ENCODE results near the gene CCDC92B. TPM values are rescaled to one million over a fixed set of nuclear protein-coding genes. Genes with fewer than 3 reads are reported as not detected.

The CCDC92B gene
- polyA plus RNA-seq, 1 donor from 2014 or later, result 0.32 TPM

DNA sequence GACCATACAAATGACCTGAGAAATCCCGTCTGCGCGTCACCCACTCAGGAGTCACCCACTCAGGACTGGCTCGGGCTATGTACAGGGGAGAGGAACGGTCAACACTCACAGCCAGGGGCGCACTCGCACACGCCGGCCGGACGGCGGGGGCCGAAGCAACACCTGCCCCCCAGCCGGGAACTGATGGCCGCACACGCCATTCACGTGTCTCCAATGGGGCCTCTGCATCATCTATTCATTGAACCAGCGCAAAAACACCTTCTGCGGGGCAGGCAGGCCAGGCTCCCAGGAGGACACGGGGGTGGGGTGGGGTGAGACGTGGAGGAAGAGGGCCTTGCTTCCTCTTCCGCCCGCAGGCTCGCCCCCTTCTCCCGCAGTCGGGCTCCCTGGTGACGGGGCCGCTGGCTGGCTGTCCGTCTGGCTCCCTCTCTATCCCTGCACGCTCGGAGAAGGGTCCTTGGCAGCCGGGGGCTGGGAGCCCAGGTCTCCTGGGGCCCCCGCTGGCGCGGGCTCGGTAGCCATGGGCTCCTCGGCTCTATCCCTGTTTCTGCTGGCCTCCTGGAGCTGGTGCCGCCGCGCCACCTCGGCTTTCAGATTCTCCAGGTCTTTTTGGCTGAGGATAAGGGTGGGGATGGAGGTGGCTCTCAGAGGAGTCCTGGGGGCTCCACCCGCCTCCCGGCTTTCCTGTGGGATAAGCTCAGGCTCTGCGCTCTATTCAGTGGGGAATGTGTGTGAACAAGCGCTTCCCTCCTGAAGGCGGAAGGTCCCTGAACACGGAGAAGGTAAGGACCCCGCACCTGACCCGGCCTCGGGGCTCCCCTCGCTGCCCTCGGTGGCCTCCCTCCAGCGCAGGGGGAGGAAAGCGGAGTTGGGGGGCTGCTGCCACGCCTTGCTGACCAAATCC, 59.0 kb downstream of the CCDC92B start:
- no peak overlapping the region for H3K4me3 ChIP-seq (ENCODE audit: low read length)
- no peaks in the 10 kb centered on the region for H3K9me2 ChIP-seq (ENCODE audit: insufficient read depth, low read length)
- H3K36me3 ChIP-seq (ENCODE audit: insufficient read depth, low read length), result no peaks in the 10 kb centered on the region
- H3K79me2 ChIP-seq (replicated peaks; ENCODE audit: insufficient read depth, low read length), result no peaks in the 10 kb centered on the region
- TF ChIP-seq TAF1 (IDR thresholded peaks at IDR 0.05; ENCODE audit: low read depth), result no peak
- no peak for TF ChIP-seq EP300 (conservative IDR thresholded peaks at IDR 0.05; ENCODE audit: poor library complexity, severe bottlenecking)
- TF ChIP-seq, protein P1, sequence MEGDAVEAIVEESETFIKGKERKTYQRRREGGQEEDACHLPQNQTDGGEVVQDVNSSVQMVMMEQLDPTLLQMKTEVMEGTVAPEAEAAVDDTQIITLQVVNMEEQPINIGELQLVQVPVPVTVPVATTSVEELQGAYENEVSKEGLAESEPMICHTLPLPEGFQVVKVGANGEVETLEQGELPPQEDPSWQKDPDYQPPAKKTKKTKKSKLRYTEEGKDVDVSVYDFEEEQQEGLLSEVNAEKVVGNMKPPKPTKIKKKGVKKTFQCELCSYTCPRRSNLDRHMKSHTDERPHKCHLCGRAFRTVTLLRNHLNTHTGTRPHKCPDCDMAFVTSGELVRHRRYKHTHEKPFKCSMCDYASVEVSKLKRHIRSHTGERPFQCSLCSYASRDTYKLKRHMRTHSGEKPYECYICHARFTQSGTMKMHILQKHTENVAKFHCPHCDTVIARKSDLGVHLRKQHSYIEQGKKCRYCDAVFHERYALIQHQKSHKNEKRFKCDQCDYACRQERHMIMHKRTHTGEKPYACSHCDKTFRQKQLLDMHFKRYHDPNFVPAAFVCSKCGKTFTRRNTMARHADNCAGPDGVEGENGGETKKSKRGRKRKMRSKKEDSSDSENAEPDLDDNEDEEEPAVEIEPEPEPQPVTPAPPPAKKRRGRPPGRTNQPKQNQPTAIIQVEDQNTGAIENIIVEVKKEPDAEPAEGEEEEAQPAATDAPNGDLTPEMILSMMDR (IDR thresholded peaks at IDR 0.05; ENCODE audit: poor library complexity, severe bottlenecking), result no peak
- TF ChIP-seq RAD21 (conservative IDR thresholded peaks at IDR 0.05), result no peak
- TF ChIP-seq, protein P2, sequence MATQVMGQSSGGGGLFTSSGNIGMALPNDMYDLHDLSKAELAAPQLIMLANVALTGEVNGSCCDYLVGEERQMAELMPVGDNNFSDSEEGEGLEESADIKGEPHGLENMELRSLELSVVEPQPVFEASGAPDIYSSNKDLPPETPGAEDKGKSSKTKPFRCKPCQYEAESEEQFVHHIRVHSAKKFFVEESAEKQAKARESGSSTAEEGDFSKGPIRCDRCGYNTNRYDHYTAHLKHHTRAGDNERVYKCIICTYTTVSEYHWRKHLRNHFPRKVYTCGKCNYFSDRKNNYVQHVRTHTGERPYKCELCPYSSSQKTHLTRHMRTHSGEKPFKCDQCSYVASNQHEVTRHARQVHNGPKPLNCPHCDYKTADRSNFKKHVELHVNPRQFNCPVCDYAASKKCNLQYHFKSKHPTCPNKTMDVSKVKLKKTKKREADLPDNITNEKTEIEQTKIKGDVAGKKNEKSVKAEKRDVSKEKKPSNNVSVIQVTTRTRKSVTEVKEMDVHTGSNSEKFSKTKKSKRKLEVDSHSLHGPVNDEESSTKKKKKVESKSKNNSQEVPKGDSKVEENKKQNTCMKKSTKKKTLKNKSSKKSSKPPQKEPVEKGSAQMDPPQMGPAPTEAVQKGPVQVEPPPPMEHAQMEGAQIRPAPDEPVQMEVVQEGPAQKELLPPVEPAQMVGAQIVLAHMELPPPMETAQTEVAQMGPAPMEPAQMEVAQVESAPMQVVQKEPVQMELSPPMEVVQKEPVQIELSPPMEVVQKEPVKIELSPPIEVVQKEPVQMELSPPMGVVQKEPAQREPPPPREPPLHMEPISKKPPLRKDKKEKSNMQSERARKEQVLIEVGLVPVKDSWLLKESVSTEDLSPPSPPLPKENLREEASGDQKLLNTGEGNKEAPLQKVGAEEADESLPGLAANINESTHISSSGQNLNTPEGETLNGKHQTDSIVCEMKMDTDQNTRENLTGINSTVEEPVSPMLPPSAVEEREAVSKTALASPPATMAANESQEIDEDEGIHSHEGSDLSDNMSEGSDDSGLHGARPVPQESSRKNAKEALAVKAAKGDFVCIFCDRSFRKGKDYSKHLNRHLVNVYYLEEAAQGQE (IDR thresholded peaks at IDR 0.05; ENCODE audit: borderline replicate concordance), result no peak
- TF ChIP-seq POLR2AphosphoS5 (IDR thresholded peaks at IDR 0.05), result no peak
- no peak for TF ChIP-seq MXI1 (conservative IDR thresholded peaks at IDR 0.05; ENCODE audit: poor library complexity, severe bottlenecking)
- no peak for TF ChIP-seq SMC3 (conservative IDR thresholded peaks at IDR 0.05; ENCODE audit: poor library complexity)
- TF ChIP-seq EZH2 (IDR thresholded peaks at IDR 0.05; ENCODE audit: borderline replicate concordance, insufficient read depth, low read length, poor library complexity, severe bottlenecking), result no peak
- no peak overlapping the region for H2AFZ ChIP-seq (ENCODE audit: low read depth, low read length)
- no peaks in the 10 kb centered on the region for H4K20me1 ChIP-seq (ENCODE audit: insufficient read depth)
- no peaks in the 10 kb centered on the region for H3K9me3 ChIP-seq (ENCODE audit: low read length)
- no peaks in the 10 kb centered on the region for H3K27me3 ChIP-seq (ENCODE audit: insufficient read depth, low read depth, low read length)
- no peak overlapping the region for H3K27ac ChIP-seq (ENCODE audit: low read length)
- no peaks in the 10 kb centered on the region for H3F3A ChIP-seq (ENCODE audit: insufficient read depth, low read length, poor library complexity, severe bottlenecking)
- H3K9ac ChIP-seq (ENCODE audit: low read length), result no peak overlapping the region
- H3K4me2 ChIP-seq (ENCODE audit: low read length), result no peak overlapping the region

DNA sequence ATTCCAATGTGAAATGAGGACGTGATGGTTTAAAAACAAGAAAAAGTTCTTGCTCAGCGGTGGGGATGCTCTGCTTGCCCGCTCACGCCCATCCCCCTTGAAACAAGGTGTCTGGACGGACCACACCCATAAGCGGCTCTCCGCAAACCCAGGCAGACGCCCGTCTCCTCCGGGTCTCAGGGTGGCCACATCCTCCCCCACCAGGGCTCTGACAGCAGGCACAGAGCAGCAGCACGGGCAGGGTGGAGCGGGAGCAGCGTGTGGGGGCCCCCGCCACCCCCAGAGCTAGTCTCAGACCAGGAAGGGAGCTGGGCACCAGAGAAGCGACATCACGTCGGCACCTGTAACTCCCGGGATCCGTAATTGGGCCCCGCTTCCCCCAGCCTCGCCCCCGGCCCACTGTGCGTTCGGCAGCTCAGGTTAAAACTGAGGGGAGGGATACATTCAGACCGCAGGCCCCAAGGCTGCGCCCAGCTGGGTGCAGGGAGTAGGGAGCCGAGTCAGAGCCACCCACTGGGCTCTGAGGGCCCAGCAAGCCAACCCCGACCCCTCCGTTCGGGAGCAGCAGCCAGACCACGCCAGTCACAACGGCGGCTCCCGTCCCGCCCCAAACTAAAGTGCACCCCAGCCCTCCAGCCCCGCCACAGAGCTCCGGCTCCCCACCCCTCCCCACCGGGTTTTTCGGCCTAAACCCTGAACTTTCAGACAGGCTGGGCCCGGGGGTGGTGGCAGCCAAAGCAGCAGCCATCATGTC, 59.9 kb downstream of the CCDC92B start:
- H3K9ac ChIP-seq (ENCODE audit: low read length), result no peak overlapping the region
- no peak overlapping the region for H3K4me3 ChIP-seq (ENCODE audit: low read length)
- H3K27ac ChIP-seq (ENCODE audit: low read length), result no peak overlapping the region
- TF ChIP-seq EP300 (conservative IDR thresholded peaks at IDR 0.05; ENCODE audit: poor library complexity, severe bottlenecking), result no peak
- peak; percentile 33 for TF ChIP-seq POLR2AphosphoS5 (IDR thresholded peaks at IDR 0.05)
- no peak overlapping the region for H3K4me2 ChIP-seq (ENCODE audit: low read length)
- H3K36me3 ChIP-seq (ENCODE audit: insufficient read depth, low read length), result peaks cover 4% of the 10 kb centered on the region
- H4K20me1 ChIP-seq (ENCODE audit: insufficient read depth), result no peaks in the 10 kb centered on the region
- no peaks in the 10 kb centered on the region for H3K9me2 ChIP-seq (ENCODE audit: insufficient read depth, low read length)
- no peaks in the 10 kb centered on the region for H3F3A ChIP-seq (ENCODE audit: insufficient read depth, low read length, poor library complexity, severe bottlenecking)
- no peak overlapping the region for H2AFZ ChIP-seq (ENCODE audit: low read depth, low read length)
- H3K9me3 ChIP-seq (ENCODE audit: low read length), result no peaks in the 10 kb centered on the region
- no peaks in the 10 kb centered on the region for H3K27me3 ChIP-seq (ENCODE audit: insufficient read depth, low read depth, low read length)
- no peaks in the 10 kb centered on the region for H3K79me2 ChIP-seq (replicated peaks; ENCODE audit: insufficient read depth, low read length)
